ENCODE results near the gene DPYSL3.

DNA sequence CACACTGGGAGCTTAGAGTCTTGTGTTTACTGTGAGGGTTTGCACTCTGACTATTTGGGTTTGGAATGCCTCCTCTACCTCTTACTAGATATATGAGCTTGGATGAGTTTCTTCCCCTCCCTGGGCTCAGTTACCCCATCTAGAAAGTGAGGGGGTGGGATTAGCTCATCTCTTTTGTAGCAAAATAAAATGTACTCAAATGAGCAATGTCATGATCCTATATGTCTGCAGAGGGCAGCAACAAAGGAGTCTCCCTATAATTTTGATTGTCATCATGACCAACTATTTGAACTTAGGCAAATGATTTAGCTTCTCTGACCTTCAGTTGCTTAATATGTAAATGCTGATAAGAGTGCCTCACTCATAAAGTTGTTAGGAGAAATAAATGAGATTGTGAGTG, 109.0 kb downstream of the DPYSL3 start:
- TF ChIP-seq EZH2 (IDR thresholded peaks at IDR 0.05) (no peak), POLR2AphosphoS5 (IDR thresholded peaks at IDR 0.05; ENCODE audit: borderline replicate concordance, low read depth, low read length) (no peak), FOXP2 (optimal IDR thresholded peaks at IDR 0.05; ENCODE audit: control extremely low read depth, extremely low read length, insufficient read depth) (no peak)

Data from SK-N-MC (cell line).